Measurements from ENCODE around the gene HSPA12A.
A peak's percentile ranks its signal among the peaks of the same experiment; 100 is the strongest.

The HSPA12A gene

GRCh38 chr10:116653885-116654284, 88.5 kb downstream of the HSPA12A start:
- Mint-ChIP-seq H3K4me1 (no peaks in the 10 kb centered on the region), H3K4me3 (no peak overlapping the region), H3K9me3 (peaks cover 11% of the 10 kb centered on the region), H3K27ac (no peak overlapping the region), H3K36me3 (ENCODE audit: low read depth) (no peaks in the 10 kb centered on the region), H3K27me3 (no peaks in the 10 kb centered on the region)
- ATAC-seq (no peak), DNase-seq (no peak)

- DNase-seq: no peak
- no peak overlapping the region for H3K4me3 Mint-ChIP-seq
- H3K9me3 Mint-ChIP-seq: peaks cover 18% of the 10 kb centered on the region
- H3K4me1 Mint-ChIP-seq: no peaks in the 10 kb centered on the region
- H3K27me3 Mint-ChIP-seq: peaks cover 8% of the 10 kb centered on the region
- no peaks in the 10 kb centered on the region for H3K36me3 Mint-ChIP-seq (ENCODE audit: low read depth)
- H3K27ac Mint-ChIP-seq: no peak overlapping the region
- no peak for ATAC-seq
These were observed 93.5 kb downstream of the HSPA12A start for GRCh38 chr10:116648903-116649302.

GRCh38 chr10:116646502-116646901, 95.9 kb downstream of the HSPA12A start:
- H3K4me3 Mint-ChIP-seq: no peak overlapping the region
- DNase-seq (no peak), ATAC-seq (no peak)
- H3K4me1 Mint-ChIP-seq: no peaks in the 10 kb centered on the region
- peaks cover 12% of the 10 kb centered on the region for H3K27me3 Mint-ChIP-seq
- peaks cover 20% of the 10 kb centered on the region for H3K9me3 Mint-ChIP-seq
- no peak overlapping the region for H3K27ac Mint-ChIP-seq
- H3K36me3 Mint-ChIP-seq (ENCODE audit: low read depth): no peaks in the 10 kb centered on the region

GRCh38 chr10:116637830-116638229, 104.5 kb downstream of the HSPA12A start:
- no peaks in the 10 kb centered on the region for H3K36me3 Mint-ChIP-seq (ENCODE audit: low read depth)
- H3K4me3 Mint-ChIP-seq: no peak overlapping the region
- ATAC-seq: peak; percentile 61
- DNase-seq: no peak
- H3K4me1 Mint-ChIP-seq: peaks cover 3% of the 10 kb centered on the region
- peaks cover 18% of the 10 kb centered on the region for H3K27me3 Mint-ChIP-seq
- peaks cover 14% of the 10 kb centered on the region for H3K9me3 Mint-ChIP-seq
- no peak overlapping the region for H3K27ac Mint-ChIP-seq

- Mint-ChIP-seq H3K4me1 (peaks cover 3% of the 10 kb centered on the region), H3K27me3 (peaks cover 15% of the 10 kb centered on the region), H3K36me3 (ENCODE audit: low read depth) (no peaks in the 10 kb centered on the region), H3K9me3 (peaks cover 10% of the 10 kb centered on the region), H3K4me3 (no peak overlapping the region), H3K27ac (no peak overlapping the region)
- no peak for DNase-seq
- no peak for ATAC-seq
These were observed 105.4 kb downstream of the HSPA12A start for GRCh38 chr10:116636976-116637375.

- Mint-ChIP-seq H3K4me1 (peaks cover 3% of the 10 kb centered on the region), H3K36me3 (ENCODE audit: low read depth) (no peaks in the 10 kb centered on the region), H3K27ac (no peak overlapping the region), H3K9me3 (peaks cover 10% of the 10 kb centered on the region), H3K27me3 (peaks cover 15% of the 10 kb centered on the region), H3K4me3 (no peak overlapping the region)
- ATAC-seq: no peak
- DNase-seq: no peak
These were observed 106.0 kb downstream of the HSPA12A start for GRCh38 chr10:116636385-116636784.

- no peak for ATAC-seq
- H3K4me3 Mint-ChIP-seq: no peak overlapping the region
- H3K4me1 Mint-ChIP-seq: peaks cover 3% of the 10 kb centered on the region
- H3K27ac Mint-ChIP-seq: no peak overlapping the region
- DNase-seq: no peak
- H3K9me3 Mint-ChIP-seq: no peaks in the 10 kb centered on the region
- H3K36me3 Mint-ChIP-seq (ENCODE audit: low read depth): no peaks in the 10 kb centered on the region
- peaks cover 5% of the 10 kb centered on the region for H3K27me3 Mint-ChIP-seq
These were observed 108.0 kb downstream of the HSPA12A start for GRCh38 chr10:116634126-116634975.

- ATAC-seq (no peak), DNase-seq (no peak)
- peaks cover 3% of the 10 kb centered on the region for H3K4me1 Mint-ChIP-seq
- no peaks in the 10 kb centered on the region for H3K9me3 Mint-ChIP-seq
- H3K27me3 Mint-ChIP-seq: peaks cover 8% of the 10 kb centered on the region
- no peak overlapping the region for H3K27ac Mint-ChIP-seq
- H3K36me3 Mint-ChIP-seq (ENCODE audit: low read depth): no peaks in the 10 kb centered on the region
- no peak overlapping the region for H3K4me3 Mint-ChIP-seq
These were observed 109.2 kb downstream of the HSPA12A start for GRCh38 chr10:116633216-116633600.

GRCh38 chr10:116632596-116633215, 109.7 kb downstream of the HSPA12A start:
- DNase-seq: no peak
- Mint-ChIP-seq H3K4me3 (no peak overlapping the region), H3K27ac (no peak overlapping the region), H3K36me3 (ENCODE audit: low read depth) (no peaks in the 10 kb centered on the region), H3K27me3 (peaks cover 8% of the 10 kb centered on the region), H3K4me1 (peaks cover under 1% of the 10 kb centered on the region), H3K9me3 (no peaks in the 10 kb centered on the region)
- ATAC-seq: no peak

GRCh38 chr10:116631871-116632295, 110.5 kb downstream of the HSPA12A start:
- Mint-ChIP-seq H3K4me1 (no peaks in the 10 kb centered on the region), H3K36me3 (ENCODE audit: low read depth) (no peaks in the 10 kb centered on the region), H3K9me3 (no peaks in the 10 kb centered on the region), H3K27me3 (peaks cover 8% of the 10 kb centered on the region), H3K4me3 (no peak overlapping the region), H3K27ac (no peak overlapping the region)
- no peak for DNase-seq
- no peak for ATAC-seq

GRCh38 chr10:116630020-116630419, 112.3 kb downstream of the HSPA12A start:
- no peaks in the 10 kb centered on the region for H3K4me1 Mint-ChIP-seq
- H3K4me3 Mint-ChIP-seq: no peak overlapping the region
- no peak for ATAC-seq
- no peak for DNase-seq
- no peaks in the 10 kb centered on the region for H3K36me3 Mint-ChIP-seq (ENCODE audit: low read depth)
- H3K27me3 Mint-ChIP-seq: peaks cover 15% of the 10 kb centered on the region
- no peak overlapping the region for H3K27ac Mint-ChIP-seq
- H3K9me3 Mint-ChIP-seq: no peaks in the 10 kb centered on the region

GRCh38 chr10:116629340-116629739, 113.0 kb downstream of the HSPA12A start:
- Mint-ChIP-seq H3K4me3 (no peak overlapping the region), H3K4me1 (no peaks in the 10 kb centered on the region), H3K27ac (no peak overlapping the region), H3K27me3 (peaks cover 16% of the 10 kb centered on the region), H3K36me3 (ENCODE audit: low read depth) (no peaks in the 10 kb centered on the region), H3K9me3 (no peaks in the 10 kb centered on the region)
- DNase-seq: no peak
- no peak for ATAC-seq

GRCh38 chr10:116627386-116627933, 114.9 kb downstream of the HSPA12A start:
- H3K27ac Mint-ChIP-seq: no peak overlapping the region
- no peak overlapping the region for H3K4me3 Mint-ChIP-seq
- H3K27me3 Mint-ChIP-seq: peaks cover 20% of the 10 kb centered on the region
- no peaks in the 10 kb centered on the region for H3K36me3 Mint-ChIP-seq (ENCODE audit: low read depth)
- no peaks in the 10 kb centered on the region for H3K4me1 Mint-ChIP-seq
- H3K9me3 Mint-ChIP-seq: no peaks in the 10 kb centered on the region
- ATAC-seq (no peak), DNase-seq (no peak)

- Mint-ChIP-seq H3K27ac (no peak overlapping the region), H3K9me3 (no peaks in the 10 kb centered on the region), H3K36me3 (ENCODE audit: low read depth) (no peaks in the 10 kb centered on the region), H3K4me3 (no peak overlapping the region), H3K4me1 (no peaks in the 10 kb centered on the region), H3K27me3 (peaks cover 25% of the 10 kb centered on the region)
- no peak for ATAC-seq
- no peak for DNase-seq
These were observed 115.6 kb downstream of the HSPA12A start for GRCh38 chr10:116626815-116627214.

- Mint-ChIP-seq H3K27me3 (peaks cover 25% of the 10 kb centered on the region), H3K36me3 (ENCODE audit: low read depth) (no peaks in the 10 kb centered on the region), H3K27ac (no peak overlapping the region), H3K9me3 (no peaks in the 10 kb centered on the region), H3K4me3 (no peak overlapping the region), H3K4me1 (no peaks in the 10 kb centered on the region)
- no peak for ATAC-seq
- no peak for DNase-seq
These were observed 116.5 kb downstream of the HSPA12A start for GRCh38 chr10:116625845-116626244.
